ENCODE results near the gene ANKRD66. TPM values are rescaled to one million over a fixed set of nuclear protein-coding genes. Genes with fewer than 3 reads are reported as not detected.

The ANKRD66 gene
- total RNA-seq, 3 donors from 2014 or later: not detected

- no peaks in the 10 kb centered on the region for H3K4me1 ChIP-seq (ENCODE audit: low read depth)
- DNase-seq (no peak), ATAC-seq (no peak)
- H3K36me3 ChIP-seq (ENCODE audit: low read depth): no peaks in the 10 kb centered on the region
- H3K4me3 ChIP-seq: no peak overlapping the region
- intact Hi-C loops (cut with DNase I, micrococcal nuclease): no loop called here
- TF ChIP-seq, protein P1, sequence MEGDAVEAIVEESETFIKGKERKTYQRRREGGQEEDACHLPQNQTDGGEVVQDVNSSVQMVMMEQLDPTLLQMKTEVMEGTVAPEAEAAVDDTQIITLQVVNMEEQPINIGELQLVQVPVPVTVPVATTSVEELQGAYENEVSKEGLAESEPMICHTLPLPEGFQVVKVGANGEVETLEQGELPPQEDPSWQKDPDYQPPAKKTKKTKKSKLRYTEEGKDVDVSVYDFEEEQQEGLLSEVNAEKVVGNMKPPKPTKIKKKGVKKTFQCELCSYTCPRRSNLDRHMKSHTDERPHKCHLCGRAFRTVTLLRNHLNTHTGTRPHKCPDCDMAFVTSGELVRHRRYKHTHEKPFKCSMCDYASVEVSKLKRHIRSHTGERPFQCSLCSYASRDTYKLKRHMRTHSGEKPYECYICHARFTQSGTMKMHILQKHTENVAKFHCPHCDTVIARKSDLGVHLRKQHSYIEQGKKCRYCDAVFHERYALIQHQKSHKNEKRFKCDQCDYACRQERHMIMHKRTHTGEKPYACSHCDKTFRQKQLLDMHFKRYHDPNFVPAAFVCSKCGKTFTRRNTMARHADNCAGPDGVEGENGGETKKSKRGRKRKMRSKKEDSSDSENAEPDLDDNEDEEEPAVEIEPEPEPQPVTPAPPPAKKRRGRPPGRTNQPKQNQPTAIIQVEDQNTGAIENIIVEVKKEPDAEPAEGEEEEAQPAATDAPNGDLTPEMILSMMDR (IDR thresholded peaks at IDR 0.05): no peak
- no peaks in the 10 kb centered on the region for H3K9me3 ChIP-seq
Measured at GRCh38 chr6:46808806-46809205, 62.1 kb downstream of the ANKRD66 start.

Other genes starting within 250 kb of the ANKRD66 start
- gene CYP39A1, start 94.1 kb upstream of the ANKRD66 start, total RNA-seq: 1 to 10 TPM; 4.1 to 5.3 (median 4.5) TPM
- 10 to 100 TPM; 12.8 to 19.5 (median 19.4) TPM for gene SLC25A27, start 94.0 kb upstream of the ANKRD66 start, total RNA-seq
- 1 to 10 TPM in 1 of 3 donors, under 1 TPM in 2; 0.39 to 1.9 (median 0.52) TPM for gene TDRD6, start 59.0 kb upstream of the ANKRD66 start, total RNA-seq
- 1 to 10 TPM; 2.2 to 3.1 (median 3.0) TPM for gene PLA2G7, start 11.6 kb upstream of the ANKRD66 start, total RNA-seq
- 100 to 1,000 TPM; 118 to 498 (median 183) TPM for gene MEP1A, start 46.5 kb downstream of the ANKRD66 start, total RNA-seq
- 1 to 10 TPM; 1.9 to 9.7 (median 3.9) TPM for gene ADGRF5, start 175.0 kb downstream of the ANKRD66 start, total RNA-seq

Data from mucosa of descending colon (tissue), 3 donors.